ENCODE data around the gene CDK17. TPM values are rescaled to one million over a fixed set of nuclear protein-coding genes. Genes with fewer than 3 reads are reported as not detected.

Gene CDK17
- total and polyA plus RNA-seq, 9 of the 15 experiments (the other 6 are each of a cell fraction or from before 2014, with no cell fraction given) = 4.8 to 39.3 (median 21.6) TPM

GRCh38 chr12:96375841-96376604 lies 24.2 kb downstream of the CDK17 start (continued):
- TF ChIP-seq CBFA2T2 (conservative IDR thresholded peaks at IDR 0.05) (peak; percentile 82), TEAD1 (CRISPR knock-in tag; IDR thresholded peaks at IDR 0.05) (no peak), GATA2 (CRISPR knock-in tag; IDR thresholded peaks at IDR 0.05) (peak; percentile 53; the same call in 1 of the 2 replicates), ZMIZ1 (IDR thresholded peaks at IDR 0.05; ENCODE audit: low read depth in 2 of 2, low read length in 2 of 2) (peak in 1 of 2 experiments; percentile 77; a peak in 1 of 4 replicates), SMARCA5 (IDR thresholded peaks at IDR 0.05) (no peak), TAF9B (IDR thresholded peaks at IDR 0.05; ENCODE audit: partially characterized antibody) (peak; percentile 43), ZNF384 (IDR thresholded peaks at IDR 0.05; ENCODE audit: low read depth, low read length) (peak; percentile 81), SMAD1 (IDR thresholded peaks at IDR 0.05; ENCODE audit: low read depth, low read length, partially characterized antibody) (no peak), SIX5 (IDR thresholded peaks at IDR 0.05; ENCODE audit: borderline replicate concordance in 1 of 2, insufficient read depth in 1 of 2, low read depth in 1 of 2, low read length in 2 of 2) (no peak), MAFF (IDR thresholded peaks at IDR 0.05; ENCODE audit: low read length) (peak; percentile 91), ATF3 (IDR thresholded peaks at IDR 0.05) (no peak), ATF3 (CRISPR knock-in tag; conservative IDR thresholded peaks at IDR 0.05) (no peak), BACH1 (tag; IDR thresholded peaks at IDR 0.05) (peak; percentile 50), MAFG (tag; conservative IDR thresholded peaks at IDR 0.05) (peak; percentile 95), ETV5 (CRISPR knock-in tag; IDR thresholded peaks at IDR 0.05; ENCODE audit: low read depth) (no peak), ZBTB33 (CRISPR knock-in tag; IDR thresholded peaks at IDR 0.05) (no peak; the same call in 1 of the 2 replicates), ZNF24 (IDR thresholded peaks at IDR 0.05) (no peak), CAMTA2 (CRISPR knock-in tag; conservative IDR thresholded peaks at IDR 0.05) (no peak), ZNF511 (CRISPR knock-in tag; IDR thresholded peaks at IDR 0.05) (no peak), LCOR (CRISPR knock-in tag; IDR thresholded peaks at IDR 0.05) (peak; percentile 31; the same call in 1 of the 2 replicates)

Measured in K562 (cell line).